Measurements from ENCODE around the gene UBE2G1.
A peak's percentile ranks its signal among the peaks of the same experiment; 100 is the strongest.
"Not testable (repeated sequence)": the region's sequence is repeated elsewhere in the genome, so short reads cannot be mapped to it uniquely, and the experiment has no call there.

The UBE2G1 gene

GRCh38 chr17:4393806-4394205 is 27.3 kb upstream of the UBE2G1 start:
- no peak for TF ChIP-seq CTCF (IDR thresholded peaks at IDR 0.05; ENCODE audit: insufficient read depth, low read depth, low read length, missing control alignments)
- DNase-seq (ENCODE audit: low read depth), result peak; percentile 97
- H3K4me3 ChIP-seq (ENCODE audit: low read length), result peak overlapping the region; percentile 39

GRCh38 chr17:4389079-4389478 is 22.6 kb upstream of the UBE2G1 start:
- peak; percentile 61 for DNase-seq (ENCODE audit: low read depth)
- TF ChIP-seq CTCF (IDR thresholded peaks at IDR 0.05; ENCODE audit: insufficient read depth, low read depth, low read length, missing control alignments), result no peak
- no peak overlapping the region for H3K4me3 ChIP-seq (ENCODE audit: low read length)

GRCh38 chr17:4387137-4387536 is 20.7 kb upstream of the UBE2G1 start:
- DNase-seq (ENCODE audit: low read depth), result no peak
- no peak overlapping the region for H3K4me3 ChIP-seq (ENCODE audit: low read length)
- TF ChIP-seq CTCF (IDR thresholded peaks at IDR 0.05; ENCODE audit: insufficient read depth, low read depth, low read length, missing control alignments), result no peak

- TF ChIP-seq CTCF (IDR thresholded peaks at IDR 0.05; ENCODE audit: insufficient read depth, low read depth, low read length, missing control alignments), result no peak
- no peak overlapping the region for H3K4me3 ChIP-seq (ENCODE audit: low read length)
- DNase-seq (ENCODE audit: low read depth), result no peak
Observed at GRCh38 chr17:4386406-4386805, 19.9 kb upstream of the UBE2G1 start.

GRCh38 chr17:4381690-4382671 is 15.5 kb upstream of the UBE2G1 start:
- DNase-seq (ENCODE audit: low read depth), result no peak
- H3K4me3 ChIP-seq (ENCODE audit: low read length), result no peak overlapping the region
- TF ChIP-seq CTCF (IDR thresholded peaks at IDR 0.05; ENCODE audit: insufficient read depth, low read depth, low read length, missing control alignments), result no peak

GRCh38 chr17:4378626-4379025 is 12.2 kb upstream of the UBE2G1 start:
- H3K4me3 ChIP-seq (ENCODE audit: low read length), result no peak overlapping the region
- no peak for TF ChIP-seq CTCF (IDR thresholded peaks at IDR 0.05; ENCODE audit: insufficient read depth, low read depth, low read length, missing control alignments)
- DNase-seq (ENCODE audit: low read depth), result no peak

- H3K4me3 ChIP-seq (ENCODE audit: low read length); DNase-seq (ENCODE audit: low read depth): not testable (repeated sequence)
Observed at GRCh38 chr17:4377247-4377646, 10.8 kb upstream of the UBE2G1 start.

- H3K4me3 ChIP-seq (ENCODE audit: low read length); DNase-seq (ENCODE audit: low read depth): not testable (repeated sequence)
Observed at GRCh38 chr17:4375796-4376440, 9.4 kb upstream of the UBE2G1 start.

Data from epithelial cell of esophagus (primary cell).